GM12878 (cell line): Measurements from ENCODE around the gene DERA. TPM values are rescaled to one million over a fixed set of nuclear protein-coding genes. Genes with fewer than 3 reads are reported as not detected.
A peak's percentile ranks its signal among the peaks of the same experiment; 100 is the strongest.

Experiments used
- CBFB ChIP-seq: IDR thresholded peaks from 2 replicates; pipeline ENCODE4 v1.6.1; 2016; ENCODE audit warnings: antibody characterized with exemption, low read depth
- CEBPB ChIP-seq, 2 experiments: fragments of 150-350 bp in 1 of 2; IDR thresholded peaks; 2 replicates each; pipeline ENCODE4 v1.6.1; 2012 to 2014; ENCODE audit warnings: low read depth in 2 of 2, low read length in 2 of 2, borderline replicate concordance in 1 of 2, inconsistent platforms in 1 of 2
- CHD4 ChIP-seq: fragments of 200-600 bp; sonication (generic); IDR thresholded peaks from 2 replicates; pipeline ENCODE4 v1.6.1; 2016; ENCODE audit warnings: mild to moderate bottlenecking
- DPF2 ChIP-seq: fragments of 450-650 bp; IDR thresholded peaks from 2 replicates; pipeline ENCODE4 v1.6.1; 2017; ENCODE audit warnings: mild to moderate bottlenecking
- EZH2 ChIP-seq: IDR thresholded peaks from 2 replicates; pipeline ENCODE4 v1.6.1; 2012; ENCODE audit warnings: low read depth, mild to moderate bottlenecking, control low read depth, inconsistent platforms, low read length, borderline replicate concordance; ENCODE audit not compliant: control insufficient read depth
- GATAD2B ChIP-seq: fragments of 450-650 bp; conservative IDR thresholded peaks from 2 replicates; pipeline ENCODE4 v1.6.1; 2017; ENCODE audit warnings: low read depth, mild to moderate bottlenecking, moderate library complexity
- MAX ChIP-seq: IDR thresholded peaks from 2 replicates; pipeline ENCODE4 v1.6.1; 2012; ENCODE audit warnings: low read depth, low read length, improper control_type of control experiment
- MYC ChIP-seq: IDR thresholded peaks from 2 replicates; pipeline ENCODE4 v1.6.1; 2011; ENCODE audit warnings: mild to moderate bottlenecking, low read length, moderate library complexity, inconsistent platforms; ENCODE audit not compliant: insufficient read depth, insufficient replicate concordance, insufficient read length, severe bottlenecking
- NR2F1 ChIP-seq: fragments of 450-650 bp; conservative IDR thresholded peaks from 2 replicates; pipeline ENCODE4 v1.6.1; 2017; ENCODE audit warnings: mild to moderate bottlenecking
- RBBP5 ChIP-seq: fragments of 200-600 bp; sonication (generic); conservative IDR thresholded peaks from 2 replicates; pipeline ENCODE4 v1.6.1; 2016
- SIX5 ChIP-seq: IDR thresholded peaks from 2 replicates; pipeline ENCODE4 v1.6.1; 2011; ENCODE audit warnings: mild to moderate bottlenecking, low read depth, low read length, moderate library complexity; ENCODE audit not compliant: severe bottlenecking
- TBL1XR1 ChIP-seq: IDR thresholded peaks from 2 replicates; pipeline ENCODE4 v1.6.1; 2012; ENCODE audit warnings: low read depth, low read length, improper control_type of control experiment
- WRNIP1 ChIP-seq: IDR thresholded peaks from 2 replicates; pipeline ENCODE4 v1.6.1; 2011; ENCODE audit warnings: low read depth, low read length, improper control_type of control experiment, borderline replicate concordance
- ZBTB11 ChIP-seq: fragments of 450-650 bp; formaldehyde crosslinking; IDR thresholded peaks from 2 replicates; pipeline ENCODE4 v1.5.0; 2022; ENCODE audit warnings: mild to moderate bottlenecking, missing genetic modification characterization
- ZBTB4 ChIP-seq: fragments of 450-650 bp; formaldehyde crosslinking; IDR thresholded peaks from 2 replicates; pipeline ENCODE4 v1.4.0; 2022; ENCODE audit warnings: mild to moderate bottlenecking, moderate library complexity
- ZBTB40 ChIP-seq: fragments of 450-650 bp; IDR thresholded peaks from 2 replicates; pipeline ENCODE4 v1.6.1; 2016; ENCODE audit warnings: mild to moderate bottlenecking, moderate library complexity, borderline replicate concordance
- polyA plus RNA-seq, 11 experiments: library from polyadenylated mRNA; depleted of rRNA in 4 of 11; unstranded in 6 of 11; stranded (reverse) in 5 of 11; fragments of >200 nt; fragmentation: Nextera tagmentation in 4 of 11; fragmentation: Illumina TruSeq in 1 of 11; extraction: Ambion mirVana in 4 of 11; extraction: Trizol in 1 of 11; gene quantifications; 1 replicate in 1 of 11; 2 replicates in 10 of 11; pipeline versions ENCODE4 v1.2.1 to v1.2.3, GENCODE V29; 2011 to 2016; ENCODE audit warnings: inconsistent platforms in 2 of 11, missing spikeins in 2 of 11, low read depth in 1 of 11
- total RNA-seq, 4 experiments: library from RNA; depleted of rRNA in 3 of 4; stranded (reverse); fragments of >200 nt in 3 of 4; fragmentation: Illumina TruSeq in 1 of 4; extraction: Trizol in 1 of 4; gene quantifications; 2 replicates each; pipeline versions ENCODE4 v1.2.1 to v1.2.3, GENCODE V29; 2013 to 2021

DERA gene
- total and polyA plus RNA-seq, 10 of the 15 experiments (the other 5 are each of a cell fraction or from before 2014, with no cell fraction given), result 34.9 to 97.1 (median 40.8) TPM

- peak; percentile 76; the same call in 1 of the 2 replicates for TF ChIP-seq GATAD2B
- TF ChIP-seq EZH2, result no peak
- no peak for TF ChIP-seq WRNIP1
- no peak for TF ChIP-seq CHD4
- no peak for TF ChIP-seq TBL1XR1
- no peak for TF ChIP-seq SIX5
- TF ChIP-seq NR2F1, result peak; percentile 42; the same call in 1 of the 2 replicates
- no peak for TF ChIP-seq ZBTB11 (CRISPR knock-in tag)
- no peak for TF ChIP-seq ZBTB40
- 0 out of 2 replicates have a peak, but pooled peaks have one; percentile 26 for TF ChIP-seq DPF2
- TF ChIP-seq MAX, result no peak
- TF ChIP-seq CBFB, result no peak
- TF ChIP-seq ZBTB4 (CRISPR knock-in tag), result no peak
- no peak for TF ChIP-seq MYC
- TF ChIP-seq RBBP5, result no peak
- TF ChIP-seq CEBPB (IDR thresholded peaks at IDR 0.05; ENCODE audit: borderline replicate concordance in 1 of 2, low read depth in 2 of 2, low read length in 2 of 2), result no peak
Observed at GRCh38 chr12:15928870-15929571, 17.9 kb downstream of the DERA start (continued).
